AG04449 (cell line): ENCODE measurements around the gene PLS3.

Experiments used
- CTCF ChIA-PET: fragments of 350-600 bp; formaldehyde crosslinking; extraction: SDS; loops from one replicate; lab custom pipeline; 2021; ENCODE audit warnings: antibody characterized with exemption; lab: Yijun Ruan, JAX
- POLR2A ChIA-PET: fragments of 400-600, 350-600 bp; formaldehyde crosslinking; extraction: SDS; loops from one replicate; lab custom pipeline; 2020; ENCODE audit warnings: antibody characterized with exemption, inconsistent platforms; lab: Yijun Ruan, JAX
- DNase-seq: peaks from one replicate; pipeline ENCODE4 v3.0.0-alpha.2; 2010; ENCODE audit warnings: low read depth, low spot score
- H3K4me3 ChIP-seq: 2 replicates; pipeline ENCODE4 v1.5.1; 2011; ENCODE audit warnings: low read depth, mild to moderate bottlenecking, control low read depth, low read length
- CTCF ChIP-seq: IDR thresholded peaks from one replicate; pipeline ENCODE4 v1.5.1; 2011; ENCODE audit warnings: mild to moderate bottlenecking, moderate library complexity, low read length, control low read depth, inconsistent platforms; ENCODE audit not compliant: insufficient read depth; ENCODE audit errors: missing control alignments

The PLS3 gene

GRCh38 chrX:115560978-115561604, at the start of gene PLS3:
PLS3 (plus strand) TSS chrX:115561174; CDS start chrX:115610251, 49,077 bp downstream.
- H3K4me3 ChIP-seq, result peak within 1 kb of the TSS; percentile 75
- POLR2A ChIA-PET, result interaction anchor here (0.8 to 1.5 kb wide), 3 partner anchors 23 to 216 kb away, joined by 4 to 7 read pairs (median 4); no protein-coding TSS in a partner anchor
- CTCF ChIA-PET, result interaction anchor here (1.3 to 3.2 kb wide), 5 partner anchors 8 to 231 kb away, joined by 3 to 12 read pairs (median 4); no protein-coding TSS in a partner anchor
- no peak for DNase-seq
- TF ChIP-seq CTCF, result no peak

DNA sequence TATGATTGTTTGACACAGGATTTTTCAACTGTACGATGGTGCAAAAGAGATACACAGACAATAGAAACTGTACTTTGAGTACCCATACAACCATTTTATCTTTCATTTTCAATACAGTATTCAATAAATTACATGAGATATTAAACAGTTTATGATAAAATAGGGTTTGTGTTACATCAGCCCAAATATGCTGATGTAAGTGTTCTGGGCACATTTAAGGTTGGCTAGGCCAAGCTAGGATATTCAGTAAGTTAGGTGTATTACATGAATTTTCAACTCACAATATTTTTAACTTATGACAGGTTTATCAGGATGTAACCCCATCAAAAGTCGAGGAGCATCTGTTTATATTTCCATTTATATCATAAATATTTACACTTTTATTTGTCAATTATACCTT, 42.9 kb upstream of the PLS3 start:
- no peak for TF ChIP-seq CTCF
- CTCF ChIA-PET, result no interaction called here
- no peak overlapping the region for H3K4me3 ChIP-seq
- no peak for DNase-seq
- POLR2A ChIA-PET, result no interaction called here

- DNase-seq, result no peak
- TF ChIP-seq CTCF, result no peak
- H3K4me3 ChIP-seq, result no peak overlapping the region
- CTCF ChIA-PET, result no interaction called here
- POLR2A ChIA-PET, result no interaction called here
Observed at GRCh38 chrX:115521741-115522140, 39.2 kb upstream of the PLS3 start.

DNA sequence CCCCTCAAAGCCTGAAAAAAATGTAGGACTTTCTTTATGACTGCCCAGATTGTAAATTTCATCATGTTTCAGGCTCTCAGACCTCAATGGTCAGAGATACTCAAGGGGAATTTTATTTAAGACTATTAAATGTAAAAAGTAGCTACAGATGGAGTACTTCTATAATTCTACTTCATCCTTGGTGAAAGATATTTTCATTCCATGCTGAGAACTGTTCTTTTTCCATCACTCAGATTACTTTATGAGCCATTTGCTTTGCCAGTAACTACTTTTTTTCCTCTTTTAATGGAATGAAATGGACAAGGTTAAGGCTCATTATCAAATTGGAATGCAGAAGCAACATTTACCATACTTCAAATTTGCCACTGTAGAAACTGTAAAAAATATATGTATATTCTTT, 38.0 kb upstream of the PLS3 start:
- DNase-seq, result no peak
- POLR2A ChIA-PET, result no interaction called here
- CTCF ChIA-PET, result no interaction called here
- H3K4me3 ChIP-seq, result no peak overlapping the region
- no peak for TF ChIP-seq CTCF

DNA sequence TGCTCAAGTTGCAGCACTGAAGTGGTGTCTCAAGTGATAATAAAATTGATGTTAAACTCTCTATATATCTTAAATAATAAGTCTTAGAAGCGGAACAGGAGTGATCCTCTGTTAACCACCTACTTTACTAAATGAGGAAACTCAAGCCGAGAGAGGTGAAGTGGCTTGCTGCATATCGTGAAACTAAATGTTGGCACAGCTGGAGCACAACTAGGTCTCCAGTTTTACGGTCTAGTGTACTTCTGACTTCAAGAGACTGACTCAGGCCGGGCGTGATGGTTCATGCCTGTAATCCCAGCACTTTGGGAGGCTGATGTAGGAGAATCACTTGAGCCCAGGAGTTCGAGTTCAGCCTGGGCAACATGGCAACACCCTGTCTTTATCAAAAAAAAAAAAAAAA, 35.5 kb upstream of the PLS3 start:
- no peak for DNase-seq
- POLR2A ChIA-PET, result no interaction called here
- no peak for TF ChIP-seq CTCF
- CTCF ChIA-PET, result no interaction called here
- no peak overlapping the region for H3K4me3 ChIP-seq

DNA sequence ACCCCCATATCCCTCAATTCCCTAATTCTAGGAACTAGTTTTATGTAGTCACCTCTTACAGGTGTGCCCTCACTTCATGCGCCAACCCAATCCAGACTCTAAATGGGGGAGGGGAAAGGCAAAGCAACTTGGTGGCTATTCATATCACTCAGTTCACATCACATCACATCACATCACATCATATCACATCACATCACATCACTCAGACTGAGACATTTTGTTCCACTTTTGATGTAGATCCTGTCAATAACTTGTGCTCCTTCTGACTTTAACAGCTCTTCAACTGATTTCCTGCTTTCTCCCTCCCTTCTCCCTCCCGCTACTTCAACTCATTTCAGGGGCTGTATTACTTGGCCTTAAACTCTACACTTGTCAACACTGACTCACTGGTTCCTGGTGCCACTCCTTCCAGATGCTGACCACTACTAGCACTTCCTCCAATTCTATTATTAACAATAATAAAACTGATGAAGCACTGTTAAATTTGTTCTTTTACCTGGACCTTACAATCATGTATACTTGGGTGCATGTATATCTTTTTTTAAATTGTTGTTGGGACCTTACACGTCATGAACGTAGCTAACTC, 29.1 kb upstream of the PLS3 start:
- POLR2A ChIA-PET, result no interaction called here
- CTCF ChIA-PET, result no interaction called here
- H3K4me3 ChIP-seq, result no peak overlapping the region
- no peak for TF ChIP-seq CTCF
- no peak for DNase-seq
